GM21360 (cell line): ENCODE data around the gene VPS35L.
"Not testable (repeated sequence)": the region's sequence is repeated elsewhere in the genome, so short reads cannot be mapped to it uniquely, and the experiment has no call there.

Source experiments
- ATAC-seq: cut with Tn5 transposase; IDR thresholded peaks from one replicate; pipeline ENCODE4 v1.9.1; 2021; ENCODE audit warnings: mild to moderate bottlenecking, moderate library complexity; ENCODE audit not compliant: unreplicated experiment

VPS35L gene

DNA sequence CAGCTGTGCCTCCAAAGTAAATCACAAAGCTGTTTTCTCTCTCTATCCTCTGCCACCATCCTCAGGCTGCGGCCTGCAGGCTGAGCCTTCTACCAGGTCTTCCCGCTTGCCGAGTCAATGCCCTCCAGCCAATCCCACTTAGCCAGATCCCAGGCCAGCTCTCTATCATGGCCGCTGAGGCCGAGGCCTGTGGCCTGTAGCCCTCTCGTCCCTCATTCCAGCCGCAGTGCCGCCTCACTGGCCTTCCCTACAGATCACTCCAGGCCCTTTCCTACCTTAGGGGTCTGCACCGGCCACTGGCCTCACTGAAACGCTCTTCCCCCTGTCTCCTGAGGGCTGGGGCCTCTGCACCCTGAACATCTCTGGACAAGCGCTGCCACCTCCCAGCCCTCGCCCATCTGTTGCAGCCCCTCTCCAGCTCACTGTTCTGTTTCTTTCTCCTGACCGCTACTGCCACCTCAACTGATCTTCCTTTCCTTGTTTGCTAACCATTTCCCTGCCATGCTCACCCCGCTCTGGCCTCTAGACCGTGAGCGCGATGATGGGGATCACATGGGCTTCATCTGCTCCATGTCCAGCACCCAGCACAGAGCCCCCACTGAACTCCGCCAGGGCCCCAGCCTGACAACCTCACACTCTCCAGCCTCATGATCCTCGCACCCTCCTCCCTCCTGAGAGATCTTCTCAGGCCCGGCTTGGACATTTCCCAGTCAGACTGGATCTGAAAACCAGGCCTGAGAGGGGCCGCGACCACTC lies 154.1 kb downstream of the VPS35L start:
- ATAC-seq, result no peak

DNA sequence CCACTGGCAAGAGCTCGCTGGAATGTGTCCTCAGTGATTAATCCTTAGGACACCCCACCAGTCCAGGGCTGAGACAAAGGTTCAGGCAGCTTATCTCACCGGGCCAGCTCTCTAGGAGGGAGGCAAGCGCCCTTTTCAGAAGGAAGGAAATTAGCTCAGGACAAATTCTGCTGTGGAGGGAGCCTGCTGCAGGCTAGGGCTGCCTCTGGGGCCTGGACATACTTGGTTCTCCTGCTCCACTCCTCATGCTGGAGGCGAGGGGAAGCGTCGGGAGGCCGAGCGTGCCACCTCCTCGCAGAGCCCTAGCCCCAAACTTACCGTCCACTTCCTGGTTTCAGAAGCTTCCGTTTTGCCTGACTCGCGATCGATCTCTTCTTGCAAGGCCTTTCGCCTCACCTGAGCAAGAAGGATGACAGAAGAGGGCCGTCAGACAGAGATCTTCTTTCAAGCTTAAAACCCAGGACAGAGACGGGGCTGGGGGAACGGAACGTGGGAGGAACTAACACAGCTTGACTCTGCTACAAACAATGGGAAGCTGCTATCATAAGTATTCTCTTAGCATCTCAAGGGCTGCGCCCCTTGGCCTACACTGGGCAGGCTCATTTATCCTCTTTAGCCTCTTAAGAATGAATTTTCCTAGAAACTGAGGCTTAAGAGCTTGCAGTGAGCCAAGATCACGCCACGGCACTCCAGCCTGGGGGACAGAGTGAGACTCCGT lies 154.8 kb downstream of the VPS35L start:
- ATAC-seq, result no peak

- ATAC-seq, result no peak
Observed at GRCh38 chr16:19710991-19711545, 155.6 kb downstream of the VPS35L start.

GRCh38 chr16:19711643-19712042 lies 156.1 kb downstream of the VPS35L start:
- no peak for ATAC-seq

DNA sequence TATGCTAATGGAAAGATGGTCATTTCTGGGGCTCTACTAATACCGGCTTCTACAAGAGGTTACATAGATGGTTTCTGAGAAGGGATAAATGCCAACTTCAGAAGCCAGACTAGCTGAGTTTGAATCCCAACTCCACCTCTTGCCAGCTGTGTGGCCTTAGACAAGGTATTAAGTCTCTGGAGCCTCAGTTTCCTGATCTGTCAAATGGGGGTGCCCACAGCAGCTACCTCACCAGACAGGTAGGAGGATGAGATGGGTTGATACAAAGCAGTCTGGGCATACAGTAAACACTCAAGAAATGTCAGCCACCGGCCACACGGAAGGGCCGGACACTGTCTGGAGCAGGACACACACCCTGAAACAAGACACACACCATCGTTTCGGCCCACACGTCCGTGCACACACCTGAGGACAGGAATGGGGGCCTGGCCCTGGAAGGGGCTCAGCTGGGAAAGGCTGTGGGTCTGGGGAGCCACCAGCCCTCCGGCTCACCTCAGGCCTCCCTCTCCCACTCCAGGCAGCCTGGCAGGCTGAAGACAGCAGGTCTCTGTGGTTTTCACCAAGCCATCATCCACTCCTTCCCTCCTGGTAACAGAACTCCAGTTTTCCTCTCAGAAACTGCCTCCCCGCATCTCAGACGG lies 157.0 kb downstream of the VPS35L start:
- no peak for ATAC-seq

- no peak for ATAC-seq
Observed at GRCh38 chr16:19713697-19714096, 158.2 kb downstream of the VPS35L start.

GRCh38 chr16:19715566-19715965 lies 160.1 kb downstream of the VPS35L start:
- ATAC-seq, result no peak

- ATAC-seq, result no peak
Observed at GRCh38 chr16:19716183-19716582, 160.7 kb downstream of the VPS35L start.

DNA sequence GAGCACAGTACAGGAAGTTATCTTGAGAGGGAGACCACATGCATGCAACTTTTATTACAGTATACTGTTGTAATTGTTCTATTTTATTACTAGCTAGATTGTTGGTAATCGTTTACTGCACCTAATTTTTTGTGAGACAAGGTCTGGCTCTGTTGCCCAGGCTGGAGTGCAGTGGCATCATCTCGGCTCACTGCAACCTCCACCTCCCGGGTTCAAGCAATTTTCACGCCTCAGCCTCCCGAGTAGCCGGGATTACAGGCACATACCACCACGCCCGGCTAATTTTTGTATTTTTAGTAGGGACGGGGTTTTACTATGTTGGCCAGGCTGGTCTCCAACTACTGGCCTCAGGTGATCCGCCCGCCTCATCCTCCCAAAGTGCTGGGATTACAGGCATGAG lies 161.2 kb downstream of the VPS35L start:
- ATAC-seq, result not testable (repeated sequence)

GRCh38 chr16:19717314-19717713 lies 161.8 kb downstream of the VPS35L start:
- ATAC-seq, result no peak

GRCh38 chr16:19717741-19718623 lies 162.5 kb downstream of the VPS35L start, which contains the start of the genes IQCK and KNOP1:
TSS of gene IQCK (plus strand) at chr16:19718271. CDS start at chr16:19718307, 36 bp downstream.
TSS of gene KNOP1 (minus strand) at chr16:19718227. CDS start at chr16:19715035, 3,192 bp downstream.
- peak; percentile 91 for ATAC-seq

GRCh38 chr16:19718624-19718965 lies 163.1 kb downstream of the VPS35L start:
- ATAC-seq, result no peak

GRCh38 chr16:19722269-19722952 lies 166.9 kb downstream of the VPS35L start:
- no peak for ATAC-seq

- no peak for ATAC-seq
Observed at GRCh38 chr16:19722981-19723380, 167.5 kb downstream of the VPS35L start.

DNA sequence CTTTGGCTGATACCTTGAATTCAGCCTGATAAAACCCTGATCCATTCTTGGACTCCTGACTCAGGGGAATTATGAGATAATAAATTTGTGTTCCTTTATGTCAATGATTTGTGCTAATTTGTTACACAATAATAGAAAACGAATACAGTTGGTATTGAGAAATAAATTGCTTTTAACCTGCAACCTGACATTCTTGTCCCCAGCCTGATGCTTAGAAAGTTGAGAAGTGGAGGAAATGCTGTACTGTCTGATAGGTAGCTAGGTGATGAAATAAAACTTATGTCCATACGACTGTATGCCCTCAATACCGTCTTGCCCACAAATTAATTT lies 173.1 kb downstream of the VPS35L start:
- no peak for ATAC-seq

- ATAC-seq, result no peak
Observed at GRCh38 chr16:19733551-19733950, 178.0 kb downstream of the VPS35L start.

GRCh38 chr16:19735074-19735867 lies 179.8 kb downstream of the VPS35L start:
- ATAC-seq, result no peak

- no peak for ATAC-seq
Observed at GRCh38 chr16:19737306-19738038, 182.0 kb downstream of the VPS35L start.

DNA sequence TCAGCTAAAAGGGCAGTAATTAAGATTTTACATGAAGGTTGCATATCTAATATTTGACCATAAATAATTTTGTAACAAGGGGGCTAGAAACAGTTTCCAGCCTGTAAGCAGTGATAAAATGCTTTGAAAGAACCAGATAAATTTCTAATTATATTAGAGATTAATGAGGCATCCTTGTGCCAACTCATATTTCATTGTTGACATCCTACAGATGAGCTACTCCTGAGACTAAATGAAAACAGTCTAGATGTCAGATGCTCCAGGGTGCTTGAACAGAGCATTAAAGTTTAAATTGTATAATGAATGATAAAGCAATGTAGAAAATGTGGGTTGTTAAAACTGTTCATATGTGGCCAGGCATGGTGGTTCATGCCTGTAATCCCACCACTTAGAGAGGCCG lies 185.9 kb downstream of the VPS35L start:
- no peak for ATAC-seq
